ENCODE measurements around the gene NOD2.

- TF ChIP-seq GATA2 (IDR thresholded peaks at IDR 0.05; ENCODE audit: low read depth, low read length) (no peak), GATA3 (IDR thresholded peaks at IDR 0.05; ENCODE audit: low read depth, low read length) (no peak)
Measured at GRCh38 chr16:50696126-50696525, 2.7 kb downstream of the NOD2 start.

Measured in SH-SY5Y (cell line).